SJCRH30 (cell line): ENCODE measurements around the gene CTDP1. TPM values are rescaled to one million over a fixed set of nuclear protein-coding genes. Genes with fewer than 3 reads are reported as not detected.

Source experiments
- DNase-seq, 2 experiments: peaks; one replicate each; pipeline ENCODE4 v3.0.0-alpha.2; 2015 to 2020
- H3K27ac ChIP-seq: fragments of 250-450 bp; sonication (Bioruptor Pico); 2 replicates; pipeline ENCODE4 v1.5.1; 2020; ENCODE audit warnings: mild to moderate bottlenecking, moderate library complexity
- H3K27me3 ChIP-seq: fragments of 250-450 bp; sonication (Bioruptor Pico); 2 replicates; pipeline ENCODE4 v1.5.1; 2020; ENCODE audit warnings: mild to moderate bottlenecking, moderate library complexity
- H3K36me3 ChIP-seq: fragments of 250-450 bp; sonication (Bioruptor Pico); 2 replicates; pipeline ENCODE4 v1.5.1; 2020; ENCODE audit warnings: mild to moderate bottlenecking, moderate library complexity
- H3K4me1 ChIP-seq: fragments of 250-450 bp; sonication (Bioruptor Pico); 2 replicates; pipeline ENCODE4 v1.5.1; 2020; ENCODE audit warnings: mild to moderate bottlenecking, moderate library complexity
- H3K4me3 ChIP-seq: fragments of 250-450 bp; sonication (Bioruptor Pico); 2 replicates; pipeline ENCODE4 v1.5.1; 2020; ENCODE audit warnings: mild to moderate bottlenecking, moderate library complexity
- H3K9me3 ChIP-seq: fragments of 250-450 bp; sonication (Bioruptor Pico); replicated peaks from 2 replicates; pipeline ENCODE4 v1.5.1; 2020; ENCODE audit warnings: mild to moderate bottlenecking, moderate library complexity
- total RNA-seq: library from RNA; depleted of rRNA; stranded (reverse); fragments of >200 nt; shearing (Covaris generic); gene quantifications from 2 replicates; pipeline ENCODE4 v1.2.3, GENCODE V29; 2014; rRNA removed

The CTDP1 gene
- total RNA-seq, 1 experiment from 2014 or later = 8.8 TPM

DNA sequence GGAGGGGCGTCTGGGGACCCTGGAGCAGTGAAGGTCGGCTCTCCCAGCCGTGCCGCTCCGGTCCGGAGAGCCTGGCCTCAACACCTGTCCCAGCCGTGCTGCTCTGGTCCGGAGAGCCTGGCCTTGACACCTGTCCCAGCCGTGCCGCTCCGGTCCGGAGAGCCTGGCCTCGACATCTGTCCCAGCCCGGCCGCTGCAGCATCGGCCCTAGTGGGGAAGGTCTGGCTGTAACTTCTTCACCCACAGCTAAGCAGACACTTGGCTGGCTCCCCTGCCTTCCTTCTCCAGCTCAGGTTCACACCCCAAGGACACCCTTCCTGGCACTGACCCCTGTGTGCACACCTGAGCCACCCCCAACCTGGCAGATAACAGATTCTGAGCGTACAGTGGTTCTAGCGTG lies 122.7 kb downstream of the CTDP1 start:
- Histone ChIP-seq H3K36me3 (no peaks in the 10 kb centered on the region), H3K4me1 (no peaks in the 10 kb centered on the region), H3K9me3 (no peaks in the 10 kb centered on the region), H3K27ac (no peak overlapping the region), H3K4me3 (no peak overlapping the region), H3K27me3 (no peaks in the 10 kb centered on the region)
- DNase-seq = no peak

DNA sequence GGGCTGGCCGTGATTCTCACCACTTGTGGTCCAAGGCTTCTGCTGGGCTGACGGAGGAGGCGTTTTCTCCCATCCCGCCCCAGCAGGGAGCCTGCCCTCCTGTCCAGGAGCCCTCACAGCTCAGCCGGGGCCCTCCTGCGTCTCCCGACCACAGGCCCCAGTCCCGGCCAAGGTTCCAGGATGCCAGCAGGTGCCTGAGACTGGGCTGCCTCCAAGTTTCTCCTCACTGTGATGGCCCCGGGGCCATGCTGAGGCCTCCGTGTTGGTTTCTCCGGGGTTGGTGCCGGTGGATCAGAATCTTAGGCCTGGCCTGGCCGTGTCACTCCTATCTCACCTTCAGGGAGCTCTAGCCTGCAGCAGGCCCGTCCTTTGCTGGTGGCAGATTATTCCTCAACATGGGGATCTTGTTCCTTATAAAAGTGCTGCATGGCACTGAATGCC lies 124.0 kb downstream of the CTDP1 start:
- Histone ChIP-seq H3K36me3 (no peaks in the 10 kb centered on the region), H3K27ac (no peak overlapping the region), H3K4me3 (no peak overlapping the region), H3K9me3 (no peaks in the 10 kb centered on the region), H3K27me3 (no peaks in the 10 kb centered on the region), H3K4me1 (no peaks in the 10 kb centered on the region)
- no peak for DNase-seq

Other genes starting within 250 kb of the CTDP1 start
- not detected in 2 replicates for gene KCNG2, start 118.1 kb downstream of the CTDP1 start, total RNA-seq